PFSK-1 (cell line): Measurements from ENCODE around the gene EXOSC5.

Experiments used
- FOXP2 ChIP-seq: optimal IDR thresholded peaks from 2 replicates; pipeline ENCODE3; 2011; ENCODE audit warnings: borderline replicate concordance, control low read depth, inconsistent platforms; ENCODE audit not compliant: insufficient read depth; ENCODE audit errors: extremely low read length, extremely low read depth
- POLR2AphosphoS5 ChIP-seq: IDR thresholded peaks from 2 replicates; pipeline ENCODE4 v1.6.1; 2012; ENCODE audit warnings: low read depth, mild to moderate bottlenecking, control low read depth, low read length, moderate library complexity
- REST ChIP-seq, 2 experiments: IDR thresholded peaks; 2 replicates each; pipeline versions ENCODE4 v1.6.1 to v1.8.0; 2011 to 2012; ENCODE audit warnings: low read depth in 2 of 2, low read length in 2 of 2, control low read depth in 1 of 2, inconsistent platforms in 1 of 2, mild to moderate bottlenecking in 1 of 2, moderate library complexity in 1 of 2; ENCODE audit not compliant: insufficient read depth in 1 of 2
- SIN3A ChIP-seq: IDR thresholded peaks from 2 replicates; pipeline ENCODE4 v1.6.1; 2012; ENCODE audit warnings: mild to moderate bottlenecking, low read length, moderate library complexity, borderline replicate concordance; ENCODE audit not compliant: insufficient read depth
- TAF1 ChIP-seq: IDR thresholded peaks from 2 replicates; pipeline ENCODE4 v1.6.1; 2012; ENCODE audit warnings: low read length, control low read depth, borderline replicate concordance; ENCODE audit not compliant: insufficient read depth

The EXOSC5 gene

GRCh38 chr19:41405776-41406175 lies 8.6 kb upstream of the EXOSC5 start:
- no peak for TF ChIP-seq REST (IDR thresholded peaks at IDR 0.05; ENCODE audit: insufficient read depth in 1 of 2, low read depth in 2 of 2, low read length in 2 of 2)
- no peak for TF ChIP-seq TAF1
- TF ChIP-seq POLR2AphosphoS5, result no peak
- no peak for TF ChIP-seq FOXP2
- no peak for TF ChIP-seq SIN3A

- TF ChIP-seq SIN3A (no peak), REST (IDR thresholded peaks at IDR 0.05; ENCODE audit: insufficient read depth in 1 of 2, low read depth in 2 of 2, low read length in 2 of 2) (no peak), POLR2AphosphoS5 (no peak), TAF1 (no peak), FOXP2 (no peak)
These were observed 6.2 kb upstream of the EXOSC5 start for GRCh38 chr19:41403181-41403970.

- TF ChIP-seq TAF1, result no peak
- no peak for TF ChIP-seq FOXP2
- no peak for TF ChIP-seq SIN3A
- no peak for TF ChIP-seq POLR2AphosphoS5
- TF ChIP-seq REST (IDR thresholded peaks at IDR 0.05; ENCODE audit: insufficient read depth in 1 of 2, low read depth in 2 of 2, low read length in 2 of 2), result no peak
These were observed 4.9 kb upstream of the EXOSC5 start for GRCh38 chr19:41402010-41402409.

GRCh38 chr19:41401483-41401882 lies 4.3 kb upstream of the EXOSC5 start:
- TF ChIP-seq SIN3A, result no peak
- no peak for TF ChIP-seq TAF1
- TF ChIP-seq FOXP2, result no peak
- no peak for TF ChIP-seq POLR2AphosphoS5
- no peak for TF ChIP-seq REST (IDR thresholded peaks at IDR 0.05; ENCODE audit: insufficient read depth in 1 of 2, low read depth in 2 of 2, low read length in 2 of 2)
